ENCODE data around the gene DIPK1B.

DNA sequence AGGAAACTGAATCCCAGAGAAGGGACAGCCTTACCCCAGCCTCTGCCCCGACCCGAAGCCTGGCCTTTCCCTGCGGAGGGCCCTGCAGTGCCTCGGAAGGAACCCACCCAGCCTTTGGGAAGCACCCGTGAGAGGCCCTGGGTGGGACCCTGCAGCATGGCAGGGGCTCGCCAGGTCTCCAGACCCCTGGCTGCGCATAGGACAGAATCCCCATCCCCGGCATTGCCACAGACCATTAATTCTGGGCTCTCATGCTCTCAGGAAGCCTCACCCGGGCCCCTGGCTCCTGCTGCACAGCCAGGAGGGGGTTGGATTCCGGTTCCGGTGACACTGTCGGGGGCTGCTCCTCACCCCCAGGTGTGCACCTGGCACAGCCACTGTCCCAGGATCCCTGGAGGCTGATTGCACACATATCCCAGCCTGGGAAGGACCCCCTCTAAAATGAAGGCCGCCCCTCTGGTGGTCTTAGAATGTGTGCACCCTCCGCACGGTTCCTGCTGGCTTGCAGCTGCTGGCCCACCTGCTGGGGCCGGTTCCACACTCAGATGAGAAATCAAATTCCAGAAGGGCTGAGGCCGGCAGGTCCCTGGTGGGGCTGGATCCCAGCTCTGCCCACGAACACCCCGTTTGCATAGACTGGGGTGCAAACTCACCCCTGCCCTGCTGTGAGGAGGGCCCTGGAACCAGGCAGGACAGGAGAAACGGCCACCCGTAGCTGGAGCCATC is 45.0 kb upstream of the DIPK1B start:
- TF ChIP-seq CTCF (IDR thresholded peaks at IDR 0.05) (no peak), POLR2A (IDR thresholded peaks at IDR 0.05) (no peak)
